Raji (cell line): Measurements from ENCODE around the gene IL17RA.

Experiments
- POLR2A ChIP-seq: IDR thresholded peaks from 2 replicates; pipeline ENCODE4 v1.6.1; 2011; ENCODE audit warnings: low read depth, low read length, control low read depth; ENCODE audit not compliant: insufficient read depth

The IL17RA gene

GRCh38 chr22:17112491-17113042 lies 27.8 kb downstream of the IL17RA start:
- TF ChIP-seq POLR2A, result no peak

GRCh38 chr22:17113600-17113999 lies 28.8 kb downstream of the IL17RA start:
- TF ChIP-seq POLR2A, result no peak

- no peak for TF ChIP-seq POLR2A
Measured at GRCh38 chr22:17114173-17114897, 29.5 kb downstream of the IL17RA start.

GRCh38 chr22:17114898-17115235 lies 30.1 kb downstream of the IL17RA start:
- no peak for TF ChIP-seq POLR2A

- TF ChIP-seq POLR2A, result no peak
Measured at GRCh38 chr22:17115236-17115635, 30.4 kb downstream of the IL17RA start.

- TF ChIP-seq POLR2A, result no peak
Measured at GRCh38 chr22:17115945-17116565, 31.3 kb downstream of the IL17RA start.

GRCh38 chr22:17116572-17117330 lies 32.0 kb downstream of the IL17RA start:
- TF ChIP-seq POLR2A, result no peak

- TF ChIP-seq POLR2A, result no peak
Measured at GRCh38 chr22:17117400-17117799, 32.6 kb downstream of the IL17RA start.

GRCh38 chr22:17117890-17118289 lies 33.1 kb downstream of the IL17RA start:
- TF ChIP-seq POLR2A, result no peak

GRCh38 chr22:17118342-17118741 lies 33.5 kb downstream of the IL17RA start:
- TF ChIP-seq POLR2A, result no peak

- no peak for TF ChIP-seq POLR2A
Measured at GRCh38 chr22:17119481-17120202, 34.8 kb downstream of the IL17RA start.

- no peak for TF ChIP-seq POLR2A
Measured at GRCh38 chr22:17120281-17120680, 35.5 kb downstream of the IL17RA start.

- TF ChIP-seq POLR2A, result no peak
Measured at GRCh38 chr22:17120711-17121232, 36.0 kb downstream of the IL17RA start.

- no peak for TF ChIP-seq POLR2A
Measured at GRCh38 chr22:17121233-17122195, 36.7 kb downstream of the IL17RA start, which contains the start of gene TMEM121B. Gene TMEM121B, minus strand, starts transcription at chr22:17121360. Its CDS starts 233 bp downstream, at chr22:17121127.
